K562 (cell line): ENCODE results near the gene ADPRH. TPM values are rescaled to one million over a fixed set of nuclear protein-coding genes. Genes with fewer than 3 reads are reported as not detected.

ENCODE experiments used
- CBFB ChIP-seq: sonication (generic); formaldehyde crosslinking; IDR thresholded peaks from 2 replicates; pipeline ENCODE4 v1.4.0; 2020; ENCODE audit warnings: mild to moderate bottlenecking, missing genetic modification reagents
- CHD2 ChIP-seq: IDR thresholded peaks from 2 replicates; pipeline ENCODE4 v1.6.1; 2011; ENCODE audit warnings: low read depth, low read length
- CSDE1 ChIP-seq, 2 experiments: fragments of 450-650 bp; IDR thresholded peaks; 2 replicates each; pipeline ENCODE4 v1.6.1; 2016; ENCODE audit warnings: mild to moderate bottlenecking in 1 of 2
- FOXJ3 ChIP-seq: sonication (generic); formaldehyde crosslinking; IDR thresholded peaks from 2 replicates; pipeline ENCODE4 v1.4.0; 2020; ENCODE audit warnings: mild to moderate bottlenecking, missing genetic modification reagents
- HLTF ChIP-seq: fragments of 450-650 bp; IDR thresholded peaks from 2 replicates; pipeline ENCODE4 v1.6.1; 2016
- IFI16 ChIP-seq: fragments of 250-450 bp; sonication (Bioruptor Pico); IDR thresholded peaks from 2 replicates; pipeline ENCODE4 v2.1.2; 2022; ENCODE audit warnings: mild to moderate bottlenecking, inconsistent platforms
- JUNB ChIP-seq: fragments of 450-650 bp; formaldehyde crosslinking; conservative IDR thresholded peaks from 2 replicates; pipeline ENCODE4 v1.4.0; 2020; ENCODE audit warnings: mild to moderate bottlenecking
- NR2C1 ChIP-seq, 2 experiments: fragments of 450-650 bp; IDR thresholded peaks; 2 replicates each; pipeline ENCODE4 v1.6.1; 2017; ENCODE audit warnings: mild to moderate bottlenecking in 2 of 2, antibody characterized with exemption in 1 of 2, inconsistent platforms in 1 of 2, missing compliant biosample characterization in 1 of 2, missing genetic modification characterization in 1 of 2
- NR4A1 ChIP-seq, 2 experiments: fragments of 250-450 bp in 1 of 2; fragments of 450-650 bp in 1 of 2; sonication (Bioruptor Pico) in 1 of 2; IDR thresholded peaks; 2 replicates each; pipeline versions ENCODE4 v1.4.0 to v1.6.1; 2016 to 2020; ENCODE audit warnings: mild to moderate bottlenecking in 2 of 2, missing compliant biosample characterization in 1 of 2, missing genetic modification characterization in 1 of 2, moderate library complexity in 1 of 2
- SMAD3 ChIP-seq: fragments of 450-650 bp; formaldehyde crosslinking; conservative IDR thresholded peaks from 2 replicates; pipeline ENCODE4 v1.4.0; 2020; ENCODE audit warnings: mild to moderate bottlenecking
- STAG1 ChIP-seq: sonication (generic); formaldehyde crosslinking; IDR thresholded peaks from 2 replicates; pipeline ENCODE4 v1.5.0; 2020; ENCODE audit warnings: missing genetic modification reagents, borderline replicate concordance
- polyA plus RNA-seq, 8 experiments: library from polyadenylated mRNA; depleted of rRNA in 4 of 8; stranded (reverse) in 5 of 8; unstranded in 3 of 8; fragments of >200 nt; fragmentation: Nextera tagmentation in 2 of 8; fragmentation: Illumina TruSeq in 1 of 8; extraction: Ambion mirVana in 2 of 8; extraction: Trizol in 1 of 8; gene quantifications; 2 replicates each; pipeline versions ENCODE4 v1.2.1 to v1.2.3, GENCODE V29; 2011 to 2014; ENCODE audit warnings: inconsistent platforms in 1 of 8, missing spikeins in 1 of 8
- total RNA-seq, 7 experiments: library from RNA; depleted of rRNA in 6 of 7; stranded (reverse); fragments of >200 nt in 6 of 7; fragmentation: Illumina TruSeq in 2 of 7; extraction: Trizol in 2 of 7; gene quantifications; 2 replicates each; pipeline versions ENCODE4 v1.2.1 to v1.2.3, GENCODE V29; 2011 to 2021; ENCODE audit warnings: low replicate concordance in 1 of 7
- TF ChIP-seq, protein P1 (sequence below): fragments of 250-450 bp; sonication (Bioruptor Pico); IDR thresholded peaks from 2 replicates; pipeline ENCODE4 v1.5.1; 2021; ENCODE audit warnings: mild to moderate bottlenecking
- TF ChIP-seq, protein P2 (sequence below), 2 experiments: fragments of 450-650 bp; IDR thresholded peaks; 2 replicates each; pipeline ENCODE4 v1.6.1; 2016; ENCODE audit warnings: mild to moderate bottlenecking in 2 of 2, borderline replicate concordance in 1 of 2, low read depth in 1 of 2, moderate library complexity in 1 of 2
- TF ChIP-seq, protein P3 (sequence below), 2 experiments: fragments of 450-650 bp; IDR thresholded peaks; 2 replicates each; pipeline ENCODE4 v1.6.1; 2016

ADPRH gene
- total and polyA plus RNA-seq, 9 of the 15 experiments (the other 6 are each of a cell fraction or from before 2014, with no cell fraction given), result 0.01 to 1.4 (median 0.65) TPM

DNA sequence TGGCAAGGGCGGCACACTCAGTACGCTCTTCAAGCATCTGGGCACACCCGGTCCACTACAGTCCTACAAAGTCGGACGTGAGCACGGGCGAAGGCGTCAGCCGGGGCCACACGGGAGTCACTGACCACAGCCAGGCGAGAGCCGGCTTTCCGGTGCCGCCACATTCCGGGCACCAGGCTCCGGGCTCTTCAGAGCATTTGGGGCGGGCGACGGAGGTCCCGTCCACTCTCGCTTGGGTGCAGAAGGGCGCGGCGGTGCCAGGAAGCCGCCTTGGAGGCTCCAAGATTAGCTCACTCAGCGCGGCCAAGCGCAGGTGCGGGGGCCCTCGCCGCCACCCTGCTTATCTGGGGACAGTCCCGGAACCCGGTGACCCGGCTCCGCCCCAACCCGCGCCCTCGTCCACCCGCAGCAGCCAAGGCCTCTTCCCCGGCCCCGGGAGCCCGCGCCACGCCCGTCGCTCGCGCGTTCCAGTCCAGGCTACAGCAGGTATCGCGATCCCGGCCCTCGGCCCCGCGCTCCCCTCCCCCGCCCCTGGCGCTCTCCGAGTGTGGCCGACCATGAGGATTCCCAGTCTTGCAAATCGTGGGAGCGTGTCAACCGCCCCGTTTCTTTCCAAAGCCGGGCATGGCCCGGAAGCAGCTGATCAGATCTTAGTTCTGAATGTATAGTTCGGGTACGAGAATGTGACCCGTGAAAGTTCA lies at the start of gene ADPRH (continued):
- TF ChIP-seq CHD2, result peak; percentile 86
- TF ChIP-seq, protein P1, sequence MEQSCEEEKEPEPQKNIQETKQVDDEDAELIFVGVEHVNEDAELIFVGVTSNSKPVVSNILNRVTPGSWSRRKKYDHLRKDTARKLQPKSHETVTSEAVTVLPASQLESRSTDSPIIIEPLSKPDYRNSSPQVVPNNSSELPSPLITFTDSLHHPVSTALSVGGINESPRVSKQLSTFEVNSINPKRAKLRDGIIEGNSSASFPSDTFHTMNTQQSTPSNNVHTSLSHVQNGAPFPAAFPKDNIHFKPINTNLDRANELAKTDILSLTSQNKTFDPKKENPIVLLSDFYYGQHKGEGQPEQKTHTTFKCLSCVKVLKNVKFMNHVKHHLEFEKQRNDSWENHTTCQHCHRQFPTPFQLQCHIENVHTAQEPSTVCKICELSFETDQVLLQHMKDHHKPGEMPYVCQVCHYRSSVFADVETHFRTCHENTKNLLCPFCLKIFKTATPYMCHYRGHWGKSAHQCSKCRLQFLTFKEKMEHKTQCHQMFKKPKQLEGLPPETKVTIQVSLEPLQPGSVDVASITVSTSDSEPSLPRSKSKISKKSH (CRISPR knock-in tag), result no peak
- TF ChIP-seq STAG1 (CRISPR knock-in tag), result no peak
- no peak for TF ChIP-seq NR4A1 (CRISPR knock-in tag; IDR thresholded peaks at IDR 0.05)
- TF ChIP-seq NR4A1 (tag; IDR thresholded peaks at IDR 0.05), result no peak
- TF ChIP-seq HLTF, result no peak
- TF ChIP-seq IFI16 (CRISPR knock-in tag), result no peak
- TF ChIP-seq NR2C1 (IDR thresholded peaks at IDR 0.05), result no peak
- TF ChIP-seq NR2C1 (tag; IDR thresholded peaks at IDR 0.05), result no peak
- TF ChIP-seq, protein P2, sequence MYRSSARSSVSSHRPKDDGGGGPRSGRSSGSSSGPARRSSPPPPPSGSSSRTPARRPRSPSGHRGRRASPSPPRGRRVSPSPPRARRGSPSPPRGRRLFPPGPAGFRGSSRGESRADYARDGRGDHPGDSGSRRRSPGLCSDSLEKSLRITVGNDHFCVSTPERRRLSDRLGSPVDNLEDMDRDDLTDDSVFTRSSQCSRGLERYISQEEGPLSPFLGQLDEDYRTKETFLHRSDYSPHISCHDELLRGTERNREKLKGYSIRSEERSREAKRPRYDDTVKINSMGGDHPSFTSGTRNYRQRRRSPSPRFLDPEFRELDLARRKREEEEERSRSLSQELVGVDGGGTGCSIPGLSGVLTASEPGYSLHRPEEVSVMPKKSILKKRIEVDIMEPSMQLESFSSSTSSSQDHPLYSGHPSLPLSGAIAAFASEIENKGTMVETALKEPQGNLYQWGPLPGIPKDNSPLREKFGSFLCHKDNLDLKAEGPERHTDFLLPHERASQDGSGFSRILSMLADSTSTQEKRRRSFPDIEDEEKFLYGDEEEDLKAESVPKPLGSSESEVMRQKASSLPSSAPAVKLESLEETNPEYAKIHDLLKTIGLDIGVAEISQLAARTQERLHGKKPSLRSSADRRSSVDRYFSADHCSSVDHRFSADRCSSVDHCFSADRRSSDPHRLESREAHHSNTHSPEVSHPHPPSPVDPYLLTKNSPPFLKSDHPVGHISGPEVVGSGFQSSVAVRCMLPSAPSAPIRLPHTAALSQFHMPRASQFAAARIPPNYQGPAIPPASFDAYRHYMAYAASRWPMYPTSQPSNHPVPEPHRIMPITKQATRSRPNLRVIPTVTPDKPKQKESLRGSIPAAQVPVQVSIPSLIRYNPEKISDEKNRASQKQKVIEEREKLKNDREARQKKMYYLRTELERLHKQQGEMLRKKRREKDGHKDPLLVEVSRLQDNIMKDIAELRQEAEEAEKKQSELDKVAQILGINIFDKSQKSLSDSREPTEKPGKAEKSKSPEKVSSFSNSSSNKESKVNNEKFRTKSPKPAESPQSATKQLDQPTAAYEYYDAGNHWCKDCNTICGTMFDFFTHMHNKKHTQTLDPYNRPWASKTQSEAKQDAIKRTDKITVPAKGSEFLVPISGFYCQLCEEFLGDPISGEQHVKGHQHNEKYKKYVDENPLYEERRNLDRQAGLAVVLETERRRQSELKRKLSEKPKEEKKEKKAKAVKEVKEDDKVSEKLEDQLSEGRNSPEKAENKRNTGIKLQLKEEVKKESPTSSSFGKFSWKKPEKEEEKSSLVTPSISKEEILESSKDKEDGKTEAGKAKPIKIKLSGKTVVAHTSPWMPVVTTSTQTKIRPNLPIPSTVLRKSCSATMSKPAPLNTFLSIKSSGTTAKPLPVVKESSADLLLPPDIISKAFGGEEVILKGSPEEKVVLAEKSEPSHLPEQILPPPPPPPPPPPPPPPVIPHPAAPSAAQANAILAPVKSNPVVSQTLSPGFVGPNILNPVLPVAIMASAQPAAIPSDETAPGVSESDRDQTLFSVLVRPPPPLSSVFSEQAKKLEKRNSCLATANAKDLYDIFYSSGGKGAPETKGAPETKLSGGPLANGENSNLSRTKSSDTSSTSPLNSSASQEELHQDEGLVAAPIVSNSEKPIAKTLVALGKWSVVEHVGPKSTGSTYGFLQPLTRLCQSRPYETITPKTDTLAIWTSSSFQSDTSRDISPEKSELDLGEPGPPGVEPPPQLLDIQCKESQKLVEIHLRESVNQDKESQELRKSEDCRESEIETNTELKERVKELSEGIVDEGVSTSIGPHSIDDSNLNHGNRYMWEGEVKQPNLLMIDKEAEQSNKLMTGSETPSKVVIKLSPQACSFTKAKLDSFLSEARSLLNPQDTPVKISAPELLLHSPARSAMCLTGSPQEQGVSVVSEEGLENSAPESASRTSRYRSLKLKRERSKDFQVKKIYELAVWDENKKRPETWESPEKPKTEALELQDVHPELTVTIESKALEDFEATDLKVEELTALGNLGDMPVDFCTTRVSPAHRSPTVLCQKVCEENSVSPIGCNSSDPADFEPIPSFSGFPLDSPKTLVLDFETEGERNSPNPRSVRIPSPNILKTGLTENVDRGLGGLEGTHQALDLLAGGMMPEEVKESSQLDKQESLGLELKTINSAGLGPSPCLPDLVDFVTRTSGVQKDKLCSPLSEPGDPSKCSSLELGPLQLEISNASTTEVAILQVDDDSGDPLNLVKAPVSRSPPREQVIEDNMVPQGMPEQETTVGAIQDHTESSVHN (IDR thresholded peaks at IDR 0.05; ENCODE audit: borderline replicate concordance in 1 of 2, low read depth in 1 of 2), result no peak
- no peak for TF ChIP-seq CBFB
- no peak for TF ChIP-seq CSDE1 (IDR thresholded peaks at IDR 0.05)
- TF ChIP-seq, protein P3, sequence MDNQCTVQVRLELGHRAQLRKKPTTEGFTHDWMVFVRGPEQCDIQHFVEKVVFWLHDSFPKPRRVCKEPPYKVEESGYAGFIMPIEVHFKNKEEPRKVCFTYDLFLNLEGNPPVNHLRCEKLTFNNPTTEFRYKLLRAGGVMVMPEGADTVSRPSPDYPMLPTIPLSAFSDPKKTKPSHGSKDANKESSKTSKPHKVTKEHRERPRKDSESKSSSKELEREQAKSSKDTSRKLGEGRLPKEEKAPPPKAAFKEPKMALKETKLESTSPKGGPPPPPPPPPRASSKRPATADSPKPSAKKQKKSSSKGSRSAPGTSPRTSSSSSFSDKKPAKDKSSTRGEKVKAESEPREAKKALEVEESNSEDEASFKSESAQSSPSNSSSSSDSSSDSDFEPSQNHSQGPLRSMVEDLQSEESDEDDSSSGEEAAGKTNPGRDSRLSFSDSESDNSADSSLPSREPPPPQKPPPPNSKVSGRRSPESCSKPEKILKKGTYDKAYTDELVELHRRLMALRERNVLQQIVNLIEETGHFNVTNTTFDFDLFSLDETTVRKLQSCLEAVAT (IDR thresholded peaks at IDR 0.05), result no peak
- TF ChIP-seq JUNB (CRISPR knock-in tag), result no peak
- TF ChIP-seq FOXJ3 (CRISPR knock-in tag), result no peak
- no peak for TF ChIP-seq SMAD3 (CRISPR knock-in tag)
